Osteoblast (primary cell): Measurements from ENCODE around the gene ZNF275. TPM values are rescaled to one million over a fixed set of nuclear protein-coding genes. Genes with fewer than 3 reads are reported as not detected.

Experiments used
- DNase-seq: peaks from one replicate; pipeline ENCODE4 v3.0.0; 2011; ENCODE audit warnings: low spot score, mixed read lengths; ENCODE audit not compliant: insufficient read length; ENCODE audit errors: missing footprints
- H2AFZ ChIP-seq: 2 replicates; pipeline ENCODE4 v1.6.0; 2011; ENCODE audit warnings: mild to moderate bottlenecking, low read length
- H3K27ac ChIP-seq: 2 replicates; pipeline ENCODE4 v1.5.1; 2011; ENCODE audit warnings: mild to moderate bottlenecking, low read depth, low read length, moderate library complexity
- H3K27me3 ChIP-seq: 2 replicates; pipeline ENCODE4 v1.6.0; 2012; ENCODE audit warnings: mild to moderate bottlenecking, control low read depth, inconsistent platforms, low read length, moderate library complexity; ENCODE audit not compliant: insufficient read depth
- H3K36me3 ChIP-seq: 2 replicates; pipeline ENCODE4 v1.5.1; 2011; ENCODE audit warnings: mild to moderate bottlenecking, low read length, control low read depth, moderate library complexity; ENCODE audit not compliant: insufficient read depth
- H3K4me1 ChIP-seq: 2 replicates; pipeline ENCODE4 v1.5.1; 2011; ENCODE audit warnings: mild to moderate bottlenecking, low read length, control low read depth, moderate library complexity; ENCODE audit not compliant: insufficient read depth
- H3K4me2 ChIP-seq: 2 replicates; pipeline ENCODE4 v1.6.0; 2011; ENCODE audit warnings: mild to moderate bottlenecking, low read length; ENCODE audit not compliant: insufficient read depth
- H3K4me3 ChIP-seq: fragments of 200-600 bp; sonication (generic); 3 replicates; pipeline ENCODE4 v1.5.1; 2012; ENCODE audit warnings: mild to moderate bottlenecking, low read length, inconsistent platforms; ENCODE audit not compliant: insufficient read depth
- H3K79me2 ChIP-seq: 2 replicates; pipeline ENCODE4 v1.6.0; 2012; ENCODE audit warnings: mild to moderate bottlenecking, low read length, control low read depth, inconsistent platforms; ENCODE audit not compliant: insufficient read depth
- H3K9me3 ChIP-seq: 2 replicates; pipeline ENCODE4 v1.5.1; 2011; ENCODE audit warnings: low read depth, low read length, control low read depth
- H4K20me1 ChIP-seq: 2 replicates; pipeline ENCODE4 v1.6.0; 2012; ENCODE audit warnings: mild to moderate bottlenecking, low read length, control low read depth; ENCODE audit not compliant: insufficient read depth
- CTCF ChIP-seq: IDR thresholded peaks from 2 replicates; pipeline ENCODE4 v1.5.1; 2011; ENCODE audit warnings: mild to moderate bottlenecking, low read depth, low read length, moderate library complexity; ENCODE audit errors: extremely low read depth
- total RNA-seq: library from RNA; depleted of rRNA; stranded (reverse); fragments of >200 nt; gene quantifications from 2 replicates; pipeline ENCODE4 v1.2.3, GENCODE V29; 2012

Gene ZNF275
- total RNA-seq, 1 donor: 11.2 TPM

- Histone ChIP-seq H3K27me3 (peaks cover 2% of the 10 kb centered on the region), H3K27ac (no peak overlapping the region), H3K4me1 (peaks cover 10% of the 10 kb centered on the region), H3K4me3 (no peak overlapping the region), H3K79me2 (no peaks in the 10 kb centered on the region), H2AFZ (no peak overlapping the region), H3K36me3 (no peaks in the 10 kb centered on the region), H4K20me1 (no peaks in the 10 kb centered on the region), H3K4me2 (no peak overlapping the region), H3K9me3 (no peaks in the 10 kb centered on the region)
- DNase-seq: peak; percentile 36
- no peak for TF ChIP-seq CTCF
These were observed 46.7 kb downstream of the ZNF275 start for GRCh38 chrX:153380691-153381090.

- DNase-seq: peak; percentile 87
- TF ChIP-seq CTCF: peak; percentile 28
- H3K79me2 ChIP-seq: no peaks in the 10 kb centered on the region
- no peaks in the 10 kb centered on the region for H3K36me3 ChIP-seq
- peak overlapping the region; percentile 16 for H3K4me3 ChIP-seq
- peak overlapping the region; percentile 58 for H2AFZ ChIP-seq
- H3K27ac ChIP-seq: peak overlapping the region; percentile 85
- H4K20me1 ChIP-seq: no peaks in the 10 kb centered on the region
- peaks cover 10% of the 10 kb centered on the region for H3K4me1 ChIP-seq
- no peaks in the 10 kb centered on the region for H3K9me3 ChIP-seq
- peak overlapping the region; percentile 64 for H3K4me2 ChIP-seq
- peaks cover 2% of the 10 kb centered on the region for H3K27me3 ChIP-seq
These were observed 48.0 kb downstream of the ZNF275 start for GRCh38 chrX:153381684-153382532.

- peak; percentile 34 for DNase-seq
- no peak for TF ChIP-seq CTCF
- H3K36me3 ChIP-seq: no peaks in the 10 kb centered on the region
- H3K27me3 ChIP-seq: peaks cover under 1% of the 10 kb centered on the region
- H4K20me1 ChIP-seq: no peaks in the 10 kb centered on the region
- H3K9me3 ChIP-seq: no peaks in the 10 kb centered on the region
- H3K4me1 ChIP-seq: peaks cover 10% of the 10 kb centered on the region
- no peak overlapping the region for H3K4me3 ChIP-seq
- no peak overlapping the region for H2AFZ ChIP-seq
- H3K27ac ChIP-seq: peak overlapping the region; percentile 85
- peak overlapping the region; percentile 64 for H3K4me2 ChIP-seq
- H3K79me2 ChIP-seq: no peaks in the 10 kb centered on the region
These were observed 48.9 kb downstream of the ZNF275 start for GRCh38 chrX:153382563-153383482.
